ENCODE results near the gene C1GALT1.

GRCh38 chr7:7251742-7252141 lies 69.4 kb downstream of the C1GALT1 start:
- TF ChIP-seq CTCF (tag by site-specific recombination; IDR thresholded peaks at IDR 0.05) (no peak), ZNF274 (IDR thresholded peaks at IDR 0.05; ENCODE audit: low read length) (no peak), ZNF274 (tag by site-specific recombination; IDR thresholded peaks at IDR 0.05; ENCODE audit: borderline replicate concordance) (no peak)

Measured in HEK293 (cell line).